WTC11 (cell line): ENCODE data around the gene PUS10. TPM values are rescaled to one million over a fixed set of nuclear protein-coding genes. Genes with fewer than 3 reads are reported as not detected.

ENCODE experiments used
- ATAC-seq: fragments of 200-7000 bp; cut with Tn5 transposase; 2 replicates; pipeline ENCODE4 v1.10.0; 2021; ENCODE audit warnings: mild to moderate bottlenecking, moderate library complexity
- CTCF ChIA-PET: fragments of 300-600 bp; sonication (Branson Sonifier 250); formaldehyde crosslinking; loops from one replicate; lab custom pipeline; 2021; ENCODE audit warnings: antibody characterized with exemption; lab: Charles Lee
- POLR2A ChIA-PET: fragments of 350-600 bp; sonication (Branson Sonifier 250); formaldehyde crosslinking; loops from one replicate; lab custom pipeline; 2021; ENCODE audit warnings: antibody characterized with exemption; lab: Charles Lee
- DNase-seq: peaks from one replicate; pipeline ENCODE4 v3.0.0; 2021; ENCODE audit warnings: low spot score
- H3K27ac Mint-ChIP-seq: 2 replicates; pipeline ENCODE4 v1.8.0; 2021; ENCODE audit warnings: mixed read lengths
- H3K27me3 Mint-ChIP-seq: 2 replicates; pipeline ENCODE4 v1.8.0; 2021; ENCODE audit warnings: low read depth, mild to moderate bottlenecking, moderate library complexity, mixed read lengths
- H3K36me3 Mint-ChIP-seq: 2 replicates; pipeline ENCODE4 v1.8.0; 2021; ENCODE audit warnings: mixed read lengths
- H3K4me1 Mint-ChIP-seq: 2 replicates; pipeline ENCODE4 v1.8.0; 2022; ENCODE audit warnings: mixed read lengths
- H3K4me3 Mint-ChIP-seq: 2 replicates; pipeline ENCODE4 v1.8.0; 2021; ENCODE audit warnings: mild to moderate bottlenecking, moderate library complexity, mixed read lengths
- H3K9me3 Mint-ChIP-seq: 2 replicates; pipeline ENCODE4 v1.8.0; 2021; ENCODE audit warnings: mixed read lengths
- ATF1 ChIP-seq: sonication (generic); formaldehyde crosslinking; IDR thresholded peaks from 2 replicates; pipeline ENCODE4 v1.8.1; 2023; ENCODE audit warnings: mild to moderate bottlenecking, moderate library complexity, missing genetic modification reagents
- CREM ChIP-seq: sonication (generic); formaldehyde crosslinking; IDR thresholded peaks from 2 replicates; pipeline ENCODE4 v1.8.1; 2022; ENCODE audit warnings: mild to moderate bottlenecking, missing genetic modification reagents, moderate library complexity
- ELF4 ChIP-seq: sonication (generic); formaldehyde crosslinking; IDR thresholded peaks from 2 replicates; pipeline ENCODE4 v1.8.1; 2022; ENCODE audit warnings: low read depth, mild to moderate bottlenecking, moderate library complexity, missing genetic modification reagents
- EMX1 ChIP-seq: fragments of 250-450 bp; sonication (Bioruptor Pico); IDR thresholded peaks from 2 replicates; pipeline ENCODE4 v1.8.0; 2021; ENCODE audit warnings: mild to moderate bottlenecking
- GABPB1 ChIP-seq: sonication (generic); formaldehyde crosslinking; IDR thresholded peaks from 2 replicates; pipeline ENCODE4 v1.8.1; 2023; ENCODE audit warnings: mild to moderate bottlenecking, missing genetic modification reagents
- IRF2 ChIP-seq: sonication (generic); formaldehyde crosslinking; IDR thresholded peaks from 2 replicates; pipeline ENCODE4 v1.8.0; 2022; ENCODE audit warnings: low read depth, missing genetic modification reagents, borderline replicate concordance
- JAZF1 ChIP-seq: fragments of 250-450 bp; sonication (Bioruptor Pico); IDR thresholded peaks from 2 replicates; pipeline ENCODE4 v1.9.0; 2021; ENCODE audit warnings: moderate library complexity, mild to moderate bottlenecking, inconsistent platforms
- NFE2L1 ChIP-seq: sonication (generic); formaldehyde crosslinking; IDR thresholded peaks from 2 replicates; pipeline ENCODE4 v1.8.1; 2023; ENCODE audit warnings: missing genetic modification reagents
- NR2C2 ChIP-seq: sonication (generic); formaldehyde crosslinking; IDR thresholded peaks from 2 replicates; pipeline ENCODE4 v1.8.0; 2022; ENCODE audit warnings: mild to moderate bottlenecking, missing genetic modification reagents
- NR3C1 ChIP-seq: sonication (generic); formaldehyde crosslinking; conservative IDR thresholded peaks from 2 replicates; pipeline ENCODE4 v1.8.1; 2023; ENCODE audit warnings: low read depth, mild to moderate bottlenecking, missing genetic modification reagents
- SP1 ChIP-seq: sonication (generic); formaldehyde crosslinking; conservative IDR thresholded peaks from 2 replicates; pipeline ENCODE4 v1.8.1; 2022; ENCODE audit warnings: missing genetic modification reagents
- TEAD1 ChIP-seq: sonication (generic); formaldehyde crosslinking; IDR thresholded peaks from 2 replicates; pipeline ENCODE4 v1.8.0; 2022; ENCODE audit warnings: mild to moderate bottlenecking, missing genetic modification reagents
- ZNF138 ChIP-seq: sonication (generic); formaldehyde crosslinking; conservative IDR thresholded peaks from 2 replicates; pipeline ENCODE4 v1.8.1; 2022; ENCODE audit warnings: mild to moderate bottlenecking, moderate library complexity, missing genetic modification reagents
- ZNF219 ChIP-seq: sonication (generic); formaldehyde crosslinking; IDR thresholded peaks from 2 replicates; pipeline ENCODE4 v1.8.0; 2023; ENCODE audit warnings: missing genetic modification reagents, mild to moderate bottlenecking, borderline replicate concordance
- ZNF263 ChIP-seq: sonication (generic); formaldehyde crosslinking; IDR thresholded peaks from 2 replicates; pipeline ENCODE4 v1.8.1; 2022; ENCODE audit warnings: low read depth, mild to moderate bottlenecking, moderate library complexity, missing genetic modification reagents
- ZNF671 ChIP-seq: fragments of 250-450 bp; sonication (Bioruptor Pico); IDR thresholded peaks from 2 replicates; pipeline ENCODE4 v1.8.0; 2021; ENCODE audit warnings: mild to moderate bottlenecking
- total RNA-seq: library from RNA; stranded (reverse); gene quantifications from 3 replicates; pipeline ENCODE4 v1.2.3, GENCODE V29; 2021
- TF ChIP-seq, protein P1 (sequence below): fragments of 250-450 bp; sonication (Bioruptor Pico); IDR thresholded peaks from 2 replicates; pipeline ENCODE4 v1.9.0; 2021; ENCODE audit warnings: mild to moderate bottlenecking
- TF ChIP-seq, protein P2 (sequence below): sonication (generic); formaldehyde crosslinking; IDR thresholded peaks from 2 replicates; pipeline ENCODE4 v1.8.1; 2023; ENCODE audit warnings: mild to moderate bottlenecking, missing genetic modification reagents
- TF ChIP-seq, protein P3 (sequence below): sonication (generic); formaldehyde crosslinking; IDR thresholded peaks from 2 replicates; pipeline ENCODE4 v1.8.1; 2023; ENCODE audit warnings: mild to moderate bottlenecking, missing genetic modification reagents
- TF ChIP-seq, protein P4 (sequence below): sonication (generic); formaldehyde crosslinking; IDR thresholded peaks from 2 replicates; pipeline ENCODE4 v1.8.1; 2023; ENCODE audit warnings: mild to moderate bottlenecking, missing genetic modification reagents, moderate library complexity
- TF ChIP-seq, protein P5 (sequence below): sonication (generic); formaldehyde crosslinking; IDR thresholded peaks from 2 replicates; pipeline ENCODE4 v1.8.1; 2023; ENCODE audit warnings: mild to moderate bottlenecking, missing genetic modification reagents, moderate library complexity
- TF ChIP-seq, protein P6 (sequence below): sonication (generic); formaldehyde crosslinking; IDR thresholded peaks from 2 replicates; pipeline ENCODE4 v1.8.0; 2022; ENCODE audit warnings: mild to moderate bottlenecking, missing genetic modification reagents
- TF ChIP-seq, protein P7 (sequence below): fragments of 200-600 bp; IDR thresholded peaks from 2 replicates; pipeline ENCODE4 v1.8.0; 2022; ENCODE audit warnings: antibody characterized with exemption

PUS10 gene
- total RNA-seq, 1 experiment from 2014 or later = 2.9 TPM

DNA sequence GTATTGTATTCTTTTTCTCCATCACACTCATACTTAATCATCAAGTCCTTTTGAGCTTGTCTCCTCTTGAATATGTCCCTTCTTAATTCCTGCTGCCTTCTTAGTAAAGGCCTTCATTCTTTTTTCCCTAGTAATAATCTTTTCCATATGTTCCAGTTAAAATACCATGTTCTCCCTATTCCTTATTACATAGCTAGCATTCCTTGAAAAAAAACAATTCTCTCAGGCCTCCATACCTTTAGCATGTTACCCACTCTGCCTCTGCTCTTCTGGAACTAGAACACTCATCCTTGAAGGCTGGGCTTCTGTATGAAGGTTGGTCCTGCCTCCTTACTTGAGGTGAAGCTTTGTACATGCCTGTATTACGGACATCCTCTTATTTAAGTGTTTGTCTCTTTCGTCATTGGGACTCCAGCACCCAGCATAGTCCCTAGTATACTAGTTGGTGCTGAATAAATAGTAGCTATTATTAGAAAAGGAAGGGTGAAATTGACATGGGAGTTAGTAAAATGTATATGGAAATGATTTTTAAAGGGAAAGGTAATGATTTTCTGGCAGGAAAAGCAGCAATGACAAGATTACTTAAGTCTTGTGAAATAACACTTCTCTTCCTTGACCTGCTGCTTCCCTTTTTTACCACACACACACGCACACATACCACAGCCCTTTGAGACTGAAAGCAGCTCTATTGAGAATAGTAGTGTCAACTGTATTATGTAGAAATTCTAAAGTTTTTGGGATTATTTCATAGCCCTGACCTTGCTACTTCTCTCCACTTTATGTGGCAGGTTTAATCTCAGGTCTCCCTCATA is 91.1 kb downstream of the PUS10 start:
- Mint-ChIP-seq H3K27me3 (no peaks in the 10 kb centered on the region), H3K9me3 (no peaks in the 10 kb centered on the region), H3K27ac (no peak overlapping the region), H3K4me3 (no peak overlapping the region), H3K36me3 (peaks cover 14% of the 10 kb centered on the region)
- CTCF ChIA-PET = no interaction called here
- no peak for ATAC-seq
- DNase-seq = no peak
- TF ChIP-seq TEAD1 (no peak), NFE2L1 (CRISPR knock-in tag) (no peak), NR3C1 (CRISPR knock-in tag) (no peak), NR2C2 (CRISPR knock-in tag) (no peak)
- TF ChIP-seq, all 79 proteins: peak for 0
- POLR2A ChIA-PET = interaction anchor here (0.6 kb wide), 1 partner anchor 826 kb away, joined by 3 read pairs; no protein-coding TSS in a partner anchor
- H3K4me1 Mint-ChIP-seq = peaks cover 11% of the 10 kb centered on the region

DNA sequence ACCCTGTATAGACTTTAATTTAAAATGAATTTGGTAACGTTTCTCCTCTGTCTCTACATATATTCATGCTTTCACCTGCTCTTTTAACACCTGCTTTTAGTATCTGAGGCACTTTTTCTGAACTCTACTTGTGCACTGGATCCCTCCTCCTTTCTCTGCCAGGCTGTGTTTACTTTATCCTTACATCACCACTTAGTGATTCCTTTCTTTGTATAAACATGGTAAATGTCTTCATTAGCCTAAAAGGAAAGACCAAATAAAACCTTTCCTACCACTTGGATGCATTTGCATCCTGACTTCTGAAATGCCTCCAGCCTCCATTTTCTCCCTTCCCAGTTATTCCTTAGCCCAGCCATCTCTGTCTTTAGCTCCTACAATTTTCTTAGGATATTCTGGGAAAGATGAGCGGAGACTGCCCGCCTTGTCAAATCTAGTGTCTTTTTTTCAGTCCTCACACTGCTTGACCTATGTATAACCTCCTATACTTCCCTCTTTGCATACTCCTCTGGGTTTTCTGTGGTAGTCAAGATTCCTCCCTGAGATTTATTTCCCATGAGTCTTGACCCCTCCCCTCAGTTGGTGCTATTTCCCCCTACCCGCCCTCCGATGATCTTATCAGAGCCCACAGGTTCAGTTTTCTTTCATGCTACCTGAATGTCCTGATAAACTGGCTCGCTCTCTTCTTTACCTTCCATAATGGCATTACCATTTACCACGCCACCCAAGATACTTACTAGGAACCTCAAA is 91.9 kb downstream of the PUS10 start:
- peak overlapping the region; percentile 22 for H3K27ac Mint-ChIP-seq
- POLR2A ChIA-PET = interaction anchor here (0.6 kb wide), 1 partner anchor 827 kb away, joined by 3 read pairs; no protein-coding TSS in a partner anchor
- H3K4me1 Mint-ChIP-seq = peaks cover 11% of the 10 kb centered on the region
- ATAC-seq (peak; percentile 53), DNase-seq (no peak)
- CTCF ChIA-PET = no interaction called here
- H3K4me3 Mint-ChIP-seq = no peak overlapping the region
- H3K9me3 Mint-ChIP-seq = no peaks in the 10 kb centered on the region
- H3K36me3 Mint-ChIP-seq = peaks cover 17% of the 10 kb centered on the region
- no peaks in the 10 kb centered on the region for H3K27me3 Mint-ChIP-seq
- TF ChIP-seq GABPB1 (CRISPR knock-in tag) (no peak), CREM (CRISPR knock-in tag) (no peak), EMX1 (CRISPR knock-in tag) (no peak), ELF4 (CRISPR knock-in tag) (no peak), ATF1 (CRISPR knock-in tag) (no peak), IRF2 (CRISPR knock-in tag) (no peak), ZNF138 (CRISPR knock-in tag) (no peak), JAZF1 (no peak), ZNF263 (CRISPR knock-in tag) (no peak), ZNF671 (no peak), SP1 (no peak), ZNF219 (CRISPR knock-in tag) (no peak)
- TF ChIP-seq, protein P1, sequence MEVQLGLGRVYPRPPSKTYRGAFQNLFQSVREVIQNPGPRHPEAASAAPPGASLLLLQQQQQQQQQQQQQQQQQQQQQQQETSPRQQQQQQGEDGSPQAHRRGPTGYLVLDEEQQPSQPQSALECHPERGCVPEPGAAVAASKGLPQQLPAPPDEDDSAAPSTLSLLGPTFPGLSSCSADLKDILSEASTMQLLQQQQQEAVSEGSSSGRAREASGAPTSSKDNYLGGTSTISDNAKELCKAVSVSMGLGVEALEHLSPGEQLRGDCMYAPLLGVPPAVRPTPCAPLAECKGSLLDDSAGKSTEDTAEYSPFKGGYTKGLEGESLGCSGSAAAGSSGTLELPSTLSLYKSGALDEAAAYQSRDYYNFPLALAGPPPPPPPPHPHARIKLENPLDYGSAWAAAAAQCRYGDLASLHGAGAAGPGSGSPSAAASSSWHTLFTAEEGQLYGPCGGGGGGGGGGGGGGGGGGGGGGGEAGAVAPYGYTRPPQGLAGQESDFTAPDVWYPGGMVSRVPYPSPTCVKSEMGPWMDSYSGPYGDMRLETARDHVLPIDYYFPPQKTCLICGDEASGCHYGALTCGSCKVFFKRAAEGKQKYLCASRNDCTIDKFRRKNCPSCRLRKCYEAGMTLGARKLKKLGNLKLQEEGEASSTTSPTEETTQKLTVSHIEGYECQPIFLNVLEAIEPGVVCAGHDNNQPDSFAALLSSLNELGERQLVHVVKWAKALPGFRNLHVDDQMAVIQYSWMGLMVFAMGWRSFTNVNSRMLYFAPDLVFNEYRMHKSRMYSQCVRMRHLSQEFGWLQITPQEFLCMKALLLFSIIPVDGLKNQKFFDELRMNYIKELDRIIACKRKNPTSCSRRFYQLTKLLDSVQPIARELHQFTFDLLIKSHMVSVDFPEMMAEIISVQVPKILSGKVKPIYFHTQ = no peak
- TF ChIP-seq, protein P2, sequence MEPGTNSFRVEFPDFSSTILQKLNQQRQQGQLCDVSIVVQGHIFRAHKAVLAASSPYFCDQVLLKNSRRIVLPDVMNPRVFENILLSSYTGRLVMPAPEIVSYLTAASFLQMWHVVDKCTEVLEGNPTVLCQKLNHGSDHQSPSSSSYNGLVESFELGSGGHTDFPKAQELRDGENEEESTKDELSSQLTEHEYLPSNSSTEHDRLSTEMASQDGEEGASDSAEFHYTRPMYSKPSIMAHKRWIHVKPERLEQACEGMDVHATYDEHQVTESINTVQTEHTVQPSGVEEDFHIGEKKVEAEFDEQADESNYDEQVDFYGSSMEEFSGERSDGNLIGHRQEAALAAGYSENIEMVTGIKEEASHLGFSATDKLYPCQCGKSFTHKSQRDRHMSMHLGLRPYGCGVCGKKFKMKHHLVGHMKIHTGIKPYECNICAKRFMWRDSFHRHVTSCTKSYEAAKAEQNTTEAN (CRISPR knock-in tag) = no peak
- TF ChIP-seq, protein P3, sequence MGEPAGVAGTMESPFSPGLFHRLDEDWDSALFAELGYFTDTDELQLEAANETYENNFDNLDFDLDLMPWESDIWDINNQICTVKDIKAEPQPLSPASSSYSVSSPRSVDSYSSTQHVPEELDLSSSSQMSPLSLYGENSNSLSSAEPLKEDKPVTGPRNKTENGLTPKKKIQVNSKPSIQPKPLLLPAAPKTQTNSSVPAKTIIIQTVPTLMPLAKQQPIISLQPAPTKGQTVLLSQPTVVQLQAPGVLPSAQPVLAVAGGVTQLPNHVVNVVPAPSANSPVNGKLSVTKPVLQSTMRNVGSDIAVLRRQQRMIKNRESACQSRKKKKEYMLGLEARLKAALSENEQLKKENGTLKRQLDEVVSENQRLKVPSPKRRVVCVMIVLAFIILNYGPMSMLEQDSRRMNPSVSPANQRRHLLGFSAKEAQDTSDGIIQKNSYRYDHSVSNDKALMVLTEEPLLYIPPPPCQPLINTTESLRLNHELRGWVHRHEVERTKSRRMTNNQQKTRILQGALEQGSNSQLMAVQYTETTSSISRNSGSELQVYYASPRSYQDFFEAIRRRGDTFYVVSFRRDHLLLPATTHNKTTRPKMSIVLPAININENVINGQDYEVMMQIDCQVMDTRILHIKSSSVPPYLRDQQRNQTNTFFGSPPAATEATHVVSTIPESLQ (CRISPR knock-in tag) = no peak
- TF ChIP-seq, protein P4, sequence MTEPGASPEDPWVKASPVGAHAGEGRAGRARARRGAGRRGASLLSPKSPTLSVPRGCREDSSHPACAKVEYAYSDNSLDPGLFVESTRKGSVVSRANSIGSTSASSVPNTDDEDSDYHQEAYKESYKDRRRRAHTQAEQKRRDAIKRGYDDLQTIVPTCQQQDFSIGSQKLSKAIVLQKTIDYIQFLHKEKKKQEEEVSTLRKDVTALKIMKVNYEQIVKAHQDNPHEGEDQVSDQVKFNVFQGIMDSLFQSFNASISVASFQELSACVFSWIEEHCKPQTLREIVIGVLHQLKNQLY (CRISPR knock-in tag) = no peak
- TF ChIP-seq, protein P5, sequence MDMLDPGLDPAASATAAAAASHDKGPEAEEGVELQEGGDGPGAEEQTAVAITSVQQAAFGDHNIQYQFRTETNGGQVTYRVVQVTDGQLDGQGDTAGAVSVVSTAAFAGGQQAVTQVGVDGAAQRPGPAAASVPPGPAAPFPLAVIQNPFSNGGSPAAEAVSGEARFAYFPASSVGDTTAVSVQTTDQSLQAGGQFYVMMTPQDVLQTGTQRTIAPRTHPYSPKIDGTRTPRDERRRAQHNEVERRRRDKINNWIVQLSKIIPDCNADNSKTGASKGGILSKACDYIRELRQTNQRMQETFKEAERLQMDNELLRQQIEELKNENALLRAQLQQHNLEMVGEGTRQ (CRISPR knock-in tag) = no peak
- TF ChIP-seq, protein P6, sequence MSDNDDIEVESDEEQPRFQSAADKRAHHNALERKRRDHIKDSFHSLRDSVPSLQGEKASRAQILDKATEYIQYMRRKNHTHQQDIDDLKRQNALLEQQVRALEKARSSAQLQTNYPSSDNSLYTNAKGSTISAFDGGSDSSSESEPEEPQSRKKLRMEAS = no peak
- TF ChIP-seq, protein P7, sequence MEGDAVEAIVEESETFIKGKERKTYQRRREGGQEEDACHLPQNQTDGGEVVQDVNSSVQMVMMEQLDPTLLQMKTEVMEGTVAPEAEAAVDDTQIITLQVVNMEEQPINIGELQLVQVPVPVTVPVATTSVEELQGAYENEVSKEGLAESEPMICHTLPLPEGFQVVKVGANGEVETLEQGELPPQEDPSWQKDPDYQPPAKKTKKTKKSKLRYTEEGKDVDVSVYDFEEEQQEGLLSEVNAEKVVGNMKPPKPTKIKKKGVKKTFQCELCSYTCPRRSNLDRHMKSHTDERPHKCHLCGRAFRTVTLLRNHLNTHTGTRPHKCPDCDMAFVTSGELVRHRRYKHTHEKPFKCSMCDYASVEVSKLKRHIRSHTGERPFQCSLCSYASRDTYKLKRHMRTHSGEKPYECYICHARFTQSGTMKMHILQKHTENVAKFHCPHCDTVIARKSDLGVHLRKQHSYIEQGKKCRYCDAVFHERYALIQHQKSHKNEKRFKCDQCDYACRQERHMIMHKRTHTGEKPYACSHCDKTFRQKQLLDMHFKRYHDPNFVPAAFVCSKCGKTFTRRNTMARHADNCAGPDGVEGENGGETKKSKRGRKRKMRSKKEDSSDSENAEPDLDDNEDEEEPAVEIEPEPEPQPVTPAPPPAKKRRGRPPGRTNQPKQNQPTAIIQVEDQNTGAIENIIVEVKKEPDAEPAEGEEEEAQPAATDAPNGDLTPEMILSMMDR = no peak
